Activated T-helper 17 cell treated with anti-CD3 and anti-CD28 coated beads, Interleukin-2, amount 50 U/mL, for 72 hours (primary cell): ENCODE data around the gene PUM2. TPM values are rescaled to one million over a fixed set of nuclear protein-coding genes. Genes with fewer than 3 reads are reported as not detected.

ENCODE experiments used
- total RNA-seq, 2 donors: library from RNA; stranded (reverse); gene quantifications; one replicate each; pipeline ENCODE4 v1.2.3, GENCODE V29; 2022

The PUM2 gene
- total RNA-seq, 2 donors from 2014 or later, result 113 to 120 TPM

Other genes with a start within 250 kb of the PUM2 start
- gene SDC1, start 125.7 kb downstream of the PUM2 start, total RNA-seq, result under 1 TPM in 1 of 2 donors, not detected in 1; 0.30 TPM
- 10 to 100 TPM in 1 of 2 donors, 1 to 10 TPM in 1; 6.8 to 25.8 TPM for gene RHOB, start 96.2 kb upstream of the PUM2 start, total RNA-seq